HCT116 (cell line): ENCODE results near the gene TMEM51. TPM values are rescaled to one million over a fixed set of nuclear protein-coding genes. Genes with fewer than 3 reads are reported as not detected.

Source experiments
- ATAC-seq: fragments of 200-7000 bp; cut with Tn5 transposase; 2 replicates; pipeline ENCODE4 v1.9.1; 2020; ENCODE audit warnings: mild to moderate bottlenecking, moderate library complexity
- BruUV-seq: library from RNA; stranded (reverse); fragments of 400-500 nt; replicated peaks from 2 replicates; lab custom pipeline; 2021; lab: Mats Ljungman, UMichigan
- CTCF ChIA-PET: fragments of 300-600 bp; sonication (Branson Sonifier 250); formaldehyde crosslinking; loops from one replicate; lab custom pipeline; 2021; ENCODE audit warnings: antibody characterized with exemption; lab: Charles Lee
- POLR2A ChIA-PET: fragments of 300-600, 350-600 bp; sonication (Branson Sonifier 250); formaldehyde crosslinking; loops from one replicate; lab custom pipeline; 2021; ENCODE audit warnings: antibody characterized with exemption; lab: Charles Lee
- RAD21 ChIA-PET, 2 experiments: fragments of 300-600 bp; sonication (Branson Sonifier 250); formaldehyde crosslinking; loops; one replicate each; lab custom pipeline; 2023; ENCODE audit warnings: low total read pairs in 2 of 2; ENCODE audit not compliant: uncharacterized antibody in 2 of 2, unreplicated experiment in 2 of 2, low non-redundant PET in 1 of 2; lab: Charles Lee
- DNase-seq: peaks from one replicate; pipeline ENCODE4 v3.0.0-alpha.2; 2010; ENCODE audit warnings: low read depth, low spot score
- H2AFZ ChIP-seq: fragments of 200-600 bp; shearing (Covaris generic), sonication (generic); 2 replicates; pipeline ENCODE4 v1.6.1; 2017; ENCODE audit warnings: low read depth, mixed run types, mixed read lengths, antibody characterized with exemption, low read length; ENCODE audit not compliant: poor library complexity, severe bottlenecking
- H3K27ac ChIP-seq: 2 replicates; pipeline ENCODE4 v1.5.1; 2012; ENCODE audit warnings: low read depth, low read length
- H3K27me3 ChIP-seq: fragments of 200-600 bp; sonication (generic); 2 replicates; pipeline ENCODE4 v1.6.1; 2016; ENCODE audit warnings: mixed run types, low read length, mixed read lengths; ENCODE audit not compliant: insufficient read depth
- H3K36me3 ChIP-seq, 2 experiments: fragments of 200-500 bp in 1 of 2; fragments of 200-600 bp in 1 of 2; sonication (Bioruptor generic) in 1 of 2; sonication (generic) in 1 of 2; 2 replicates each; pipeline versions ENCODE4 v1.5.1 to v1.6.1; 2014 to 2016; ENCODE audit warnings: low read length in 2 of 2, inconsistent platforms in 1 of 2, mixed read lengths in 1 of 2, mixed run types in 1 of 2; ENCODE audit not compliant: insufficient read depth in 2 of 2, control insufficient read depth in 1 of 2
- H3K4me1 ChIP-seq, 2 experiments: fragments of 200-600 bp in 1 of 2; sonication (generic) in 1 of 2; 2 replicates each; pipeline versions ENCODE4 v1.5.1 to v1.6.1; 2012 to 2017; ENCODE audit warnings: low read length in 2 of 2, inconsistent platforms in 1 of 2, mild to moderate bottlenecking in 1 of 2, mixed read lengths in 1 of 2, mixed run types in 1 of 2, moderate library complexity in 1 of 2; ENCODE audit not compliant: insufficient read depth in 2 of 2, control insufficient read depth in 1 of 2
- H3K4me2 ChIP-seq: fragments of 200-600 bp; sonication (generic); 2 replicates; pipeline ENCODE4 v1.6.1; 2017; ENCODE audit warnings: mixed run types, low read length, mixed read lengths
- H3K4me3 ChIP-seq, 2 experiments: fragments of 200-600 bp in 1 of 2; sonication (generic) in 1 of 2; replicated peaks in 1 of 2; 2 replicates each; pipeline ENCODE4 v1.5.1; 2011 to 2016; ENCODE audit warnings: low read length in 2 of 2, control low read depth in 1 of 2, low read depth in 1 of 2, mild to moderate bottlenecking in 1 of 2, mixed read lengths in 1 of 2, mixed run types in 1 of 2
- H3K79me2 ChIP-seq: fragments of 200-600 bp; sonication (generic); 2 replicates; pipeline ENCODE4 v1.6.1; 2017; ENCODE audit warnings: mild to moderate bottlenecking, mixed run types, low read length, moderate library complexity, mixed read lengths; ENCODE audit not compliant: insufficient read depth
- H3K9ac ChIP-seq: fragments of 200-600 bp; sonication (generic); 2 replicates; pipeline ENCODE4 v1.6.1; 2016; ENCODE audit warnings: low read length, mixed read lengths
- H3K9me2 ChIP-seq: fragments of 200-600 bp; sonication (generic), shearing (Covaris generic); 2 replicates; pipeline ENCODE4 v1.6.1; 2017; ENCODE audit warnings: mixed run types, mild to moderate bottlenecking, moderate library complexity; ENCODE audit not compliant: insufficient read depth
- H3K9me3 ChIP-seq, 2 experiments: fragments of 200-500 bp in 1 of 2; fragments of 200-600 bp in 1 of 2; sonication (Bioruptor generic) in 1 of 2; sonication (generic) in 1 of 2; 2 replicates each; pipeline ENCODE4 v1.6.1; 2014 to 2017; ENCODE audit warnings: low read length in 2 of 2, mixed read lengths in 2 of 2, inconsistent platforms in 1 of 2, low read depth in 1 of 2, mild to moderate bottlenecking in 1 of 2, mixed run types in 1 of 2, moderate library complexity in 1 of 2; ENCODE audit not compliant: control insufficient read depth in 1 of 2, insufficient read depth in 1 of 2
- H4K20me1 ChIP-seq: fragments of 200-600 bp; sonication (generic), shearing (Covaris generic); 2 replicates; pipeline ENCODE4 v1.6.1; 2017; ENCODE audit warnings: mixed run types, mild to moderate bottlenecking, moderate library complexity; ENCODE audit not compliant: insufficient read depth
- CEBPB ChIP-seq: IDR thresholded peaks from 2 replicates; pipeline ENCODE4 v1.6.1; 2012; ENCODE audit warnings: low read depth
- CTCF ChIP-seq, 3 experiments: fragments of 200-600 bp in 1 of 3; sonication (generic) in 1 of 3; IDR thresholded peaks in 2 of 3; conservative IDR thresholded peaks in 1 of 3; 2 replicates each; pipeline ENCODE4 v1.5.1; 2012 to 2017; ENCODE audit warnings: low read depth in 2 of 3, low read length in 2 of 3, antibody characterized with exemption in 1 of 3, borderline replicate concordance in 1 of 3, control low read depth in 1 of 3, mild to moderate bottlenecking in 1 of 3, mixed read lengths in 1 of 3, mixed run types in 1 of 3, moderate library complexity in 1 of 3; ENCODE audit not compliant: insufficient read depth in 1 of 3
- EGR1 ChIP-seq: IDR thresholded peaks from 2 replicates; pipeline ENCODE4 v1.6.1; 2012; ENCODE audit warnings: low read depth
- EZH2 ChIP-seq: fragments of 200-600 bp; sonication (generic); IDR thresholded peaks from 2 replicates; pipeline ENCODE4 v1.6.1; 2017; ENCODE audit warnings: antibody characterized with exemption, mixed run types
- FOSL1 ChIP-seq: IDR thresholded peaks from 2 replicates; pipeline ENCODE4 v1.6.1; 2012; ENCODE audit warnings: low read depth
- MAX ChIP-seq: IDR thresholded peaks from 2 replicates; pipeline ENCODE4 v1.6.1; 2012
- POLR2A ChIP-seq: IDR thresholded peaks from 2 replicates; pipeline ENCODE4 v1.7.0; 2011; ENCODE audit warnings: borderline replicate concordance; ENCODE audit not compliant: insufficient read depth, insufficient read length; ENCODE audit errors: extremely low read depth
- POLR2AphosphoS5 ChIP-seq: IDR thresholded peaks from 2 replicates; pipeline ENCODE4 v1.6.1; 2011; ENCODE audit warnings: mild to moderate bottlenecking, low read depth, low read length, moderate library complexity
- RAD21 ChIP-seq: IDR thresholded peaks from 2 replicates; pipeline ENCODE4 v1.6.1; 2012; ENCODE audit warnings: low read depth, mild to moderate bottlenecking
- SIN3A ChIP-seq: IDR thresholded peaks from 2 replicates; pipeline ENCODE4 v1.6.1; 2012; ENCODE audit warnings: low read depth
- SRF ChIP-seq: IDR thresholded peaks from 2 replicates; pipeline ENCODE4 v1.6.1; 2012; ENCODE audit warnings: low read depth
- ZBTB33 ChIP-seq: IDR thresholded peaks from 2 replicates; pipeline ENCODE4 v1.6.1; 2011; ENCODE audit warnings: mild to moderate bottlenecking, low read length, moderate library complexity; ENCODE audit not compliant: insufficient replicate concordance; ENCODE audit errors: extremely low read depth
- ZFX ChIP-seq: fragments of 450-650 bp; IDR thresholded peaks from 2 replicates; pipeline ENCODE4 v1.6.1; 2017
- intact Hi-C: fragments of 100-400 bp; cut with micrococcal nuclease; formaldehyde crosslinking; loops from 2 replicates; pipeline ENCODE4 v1.10.0; 2022
- total RNA-seq: library from RNA; stranded (reverse); gene quantifications from one replicate; pipeline ENCODE4 v1.2.1, GENCODE V29; 2021; ENCODE audit not compliant: unreplicated experiment

The TMEM51 gene
- total RNA-seq, 1 experiment from 2014 or later = 16.6 TPM

GRCh38 chr1:15118579-15118978 lies 35.0 kb upstream of the TMEM51 start (continued):
- TF ChIP-seq CTCF (IDR thresholded peaks at IDR 0.05 in 2 of 3, conservative IDR thresholded peaks at IDR 0.05 in 1 of 3; ENCODE audit: borderline replicate concordance in 1 of 3, insufficient read depth in 1 of 3, low read depth in 2 of 3, low read length in 2 of 3) = no peak
- no peak for TF ChIP-seq POLR2A
- no peak for TF ChIP-seq ZFX
- TF ChIP-seq EGR1 = no peak
- TF ChIP-seq POLR2AphosphoS5 = no peak

- H3K9me3 ChIP-seq = no peaks in the 10 kb centered on the region
- intact Hi-C loops = no loop called here
- no peak for TF ChIP-seq POLR2A
- no peak for TF ChIP-seq EZH2
- TF ChIP-seq CEBPB = no peak
- no peak for TF ChIP-seq FOSL1
- no peak for TF ChIP-seq SIN3A
- no peak for TF ChIP-seq SRF
- TF ChIP-seq MAX = no peak
- TF ChIP-seq ZBTB33 = no peak
- no peak for TF ChIP-seq RAD21
- no peaks in the 10 kb centered on the region for H3K9me2 ChIP-seq
- no peaks in the 10 kb centered on the region for H4K20me1 ChIP-seq
- ChIA-PET POLR2A (no interaction called here), RAD21 (no interaction called here), CTCF (interaction anchor here (1.4 kb wide), 1 partner anchor 8 kb away, joined by 4 read pairs; no protein-coding TSS in a partner anchor)
- H3K9ac ChIP-seq = no peak overlapping the region
- no peak overlapping the region for H3K4me2 ChIP-seq
- DNase-seq = no peak
- no peak for ATAC-seq
- no peaks in the 10 kb centered on the region for H3K4me1 ChIP-seq
- no peak overlapping the region for H2AFZ ChIP-seq
- no peaks in the 10 kb centered on the region for H3K36me3 ChIP-seq
- no peak overlapping the region for H3K27ac ChIP-seq
- H3K4me3 ChIP-seq = no peak overlapping the region
- no peaks in the 10 kb centered on the region for H3K79me2 ChIP-seq
- no peaks in the 10 kb centered on the region for H3K27me3 ChIP-seq
- no TSS peak for BruUV-seq
Observed at GRCh38 chr1:15120251-15120945, 33.1 kb upstream of the TMEM51 start.
